HG03432 (cell line): ENCODE measurements around the gene GC.
"Not testable (repeated sequence)": the region's sequence is repeated elsewhere in the genome, so short reads cannot be mapped to it uniquely, and the experiment has no call there.

ENCODE experiments used
- ATAC-seq: cut with Tn5 transposase; IDR thresholded peaks from one replicate; pipeline ENCODE4 v1.9.1; 2021; ENCODE audit warnings: mild to moderate bottlenecking, moderate library complexity; ENCODE audit not compliant: unreplicated experiment

Gene GC

GRCh38 chr4:71769434-71769833 is 14.4 kb downstream of the GC start:
- no peak for ATAC-seq

DNA sequence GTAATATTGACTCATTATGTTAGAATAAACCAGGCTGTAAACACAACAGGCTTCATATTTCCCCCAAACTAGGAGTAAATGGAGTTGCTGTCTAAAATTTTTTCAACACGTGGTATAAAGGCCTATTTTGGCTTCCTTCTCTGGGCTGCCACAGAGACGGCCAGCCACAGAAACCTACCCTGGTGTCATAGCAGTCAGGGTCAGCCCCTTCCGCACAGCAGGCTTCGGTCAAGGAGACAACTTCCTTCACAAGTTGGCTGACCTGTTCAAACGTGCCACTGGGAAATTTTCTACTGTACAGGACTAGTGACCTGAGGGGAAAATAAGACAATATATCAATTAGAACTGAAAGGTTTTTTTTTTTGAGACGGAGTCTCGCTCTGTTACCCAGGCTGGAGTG is 15.8 kb downstream of the GC start:
- no peak for ATAC-seq

GRCh38 chr4:71765821-71766383 is 18.0 kb downstream of the GC start:
- no peak for ATAC-seq

GRCh38 chr4:71765350-71765749 is 18.5 kb downstream of the GC start:
- ATAC-seq, result no peak

GRCh38 chr4:71752383-71753042 is 31.4 kb downstream of the GC start:
- ATAC-seq, result peak; percentile 39

DNA sequence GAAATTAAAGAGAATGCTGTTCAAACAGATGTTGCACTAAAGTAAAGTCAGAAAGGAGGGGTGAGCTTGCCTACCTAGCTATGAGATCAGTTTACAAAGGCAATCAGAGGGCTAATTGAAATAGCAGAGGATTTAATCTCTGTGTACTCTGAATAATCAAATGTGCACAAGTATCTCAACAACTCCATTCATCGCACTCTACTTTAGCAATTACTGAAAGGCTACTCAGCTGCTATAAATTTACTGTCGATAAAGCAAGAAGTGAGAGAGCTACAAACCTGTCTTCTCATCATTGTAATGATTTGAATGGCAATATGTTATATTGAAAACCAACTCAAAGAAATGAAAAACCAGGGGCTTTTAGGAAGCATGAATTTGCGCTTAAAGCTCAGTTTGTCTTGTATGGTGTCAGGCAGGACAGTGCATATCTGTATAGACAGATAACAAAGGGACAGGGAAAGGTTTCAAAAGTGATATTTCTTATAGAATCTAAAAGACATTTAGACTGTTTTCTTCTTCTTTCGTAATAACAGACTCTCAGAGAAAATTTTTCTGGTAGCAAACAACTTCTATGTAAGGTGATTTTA is 34.8 kb downstream of the GC start:
- no peak for ATAC-seq

DNA sequence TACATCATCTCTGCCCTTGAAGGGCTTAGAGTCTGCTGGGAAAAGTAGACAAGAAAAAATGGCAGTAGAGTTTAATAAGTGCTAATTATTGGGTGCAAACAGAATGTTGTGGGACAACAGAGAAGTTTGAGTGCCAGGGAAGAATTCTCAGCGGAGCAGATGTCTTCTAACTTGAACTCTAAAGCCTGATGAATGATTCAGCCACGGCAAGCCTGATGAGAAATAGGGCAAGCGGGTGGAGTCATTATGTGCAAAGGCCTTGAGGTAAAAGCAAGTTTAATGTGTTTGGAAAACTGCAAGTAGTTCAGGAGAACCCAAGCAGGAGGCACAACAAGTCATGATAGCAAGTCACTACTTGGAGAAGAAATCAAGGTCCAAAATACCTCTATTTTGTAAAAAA is 37.5 kb downstream of the GC start:
- no peak for ATAC-seq

- not testable (repeated sequence) for ATAC-seq
Observed at GRCh38 chr4:71738782-71739181, 45.1 kb downstream of the GC start.

DNA sequence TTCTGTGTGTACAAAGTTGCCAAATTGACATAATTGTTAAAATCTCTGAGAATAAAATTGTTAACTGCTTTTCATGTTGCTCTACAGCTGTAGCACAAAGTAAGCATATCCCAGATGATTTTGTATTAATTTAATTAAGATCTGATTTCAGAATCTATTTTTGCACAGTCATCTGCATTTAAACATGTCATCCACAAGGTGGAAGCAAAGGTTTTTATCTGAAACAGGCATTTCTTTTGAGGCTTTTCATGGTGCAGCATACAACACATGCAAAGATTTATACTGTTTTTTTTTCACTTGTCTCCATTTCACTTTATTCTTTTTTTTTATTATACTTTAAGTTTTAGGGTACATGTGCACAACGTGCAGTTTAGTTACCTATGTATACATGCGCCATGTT is 51.2 kb downstream of the GC start:
- ATAC-seq, result no peak

GRCh38 chr4:71732066-71732465 is 51.8 kb downstream of the GC start:
- no peak for ATAC-seq

- no peak for ATAC-seq
Observed at GRCh38 chr4:71729856-71730255, 54.0 kb downstream of the GC start.

- ATAC-seq, result peak; percentile 64
Observed at GRCh38 chr4:71713611-71714203, 70.2 kb downstream of the GC start.

- no peak for ATAC-seq
Observed at GRCh38 chr4:71711985-71712348, 71.9 kb downstream of the GC start.

- ATAC-seq, result no peak
Observed at GRCh38 chr4:71711044-71711984, 72.6 kb downstream of the GC start.

DNA sequence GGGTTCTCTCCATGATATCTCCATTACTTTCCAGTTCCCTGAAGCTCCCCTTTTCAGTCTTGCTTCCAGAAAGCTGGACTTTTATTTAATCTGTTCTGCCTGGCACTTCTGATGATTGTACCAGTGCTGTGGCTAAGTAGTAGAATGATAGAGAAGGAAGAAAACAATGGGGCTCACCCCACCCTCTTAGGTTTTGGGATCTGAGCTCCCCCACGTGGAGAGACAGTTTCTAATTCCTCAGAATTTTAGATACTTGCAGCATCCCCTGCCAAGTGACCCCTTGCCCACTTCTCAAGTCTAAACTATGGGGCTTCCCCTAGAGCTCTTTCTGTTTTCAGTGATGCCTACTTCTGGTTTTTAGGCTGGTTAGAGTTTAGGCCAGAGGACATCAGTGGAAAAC is 73.9 kb downstream of the GC start:
- no peak for ATAC-seq

- no peak for ATAC-seq
Observed at GRCh38 chr4:71698141-71698540, 85.7 kb downstream of the GC start.

GRCh38 chr4:71697031-71697430 is 86.8 kb downstream of the GC start:
- ATAC-seq, result no peak

DNA sequence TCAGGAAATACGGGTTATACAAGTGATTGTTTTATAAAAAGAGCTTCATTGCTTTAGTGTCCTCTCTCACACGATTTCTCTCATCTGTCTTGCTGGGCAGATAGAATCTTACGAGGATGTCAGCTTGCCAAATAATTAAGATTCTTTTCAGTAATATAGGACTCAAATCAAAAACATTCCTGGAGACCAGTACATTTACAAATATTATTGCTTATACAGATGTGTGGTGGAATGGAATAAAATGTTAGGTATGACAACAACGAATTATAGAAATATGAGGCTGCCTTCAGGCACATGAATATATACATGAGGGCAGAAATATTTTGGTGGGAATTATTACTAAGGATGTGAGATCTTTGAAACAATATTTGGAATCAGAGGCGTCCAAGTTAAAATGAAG is 88.9 kb downstream of the GC start:
- no peak for ATAC-seq

- no peak for ATAC-seq
Observed at GRCh38 chr4:71692963-71693362, 90.9 kb downstream of the GC start.

DNA sequence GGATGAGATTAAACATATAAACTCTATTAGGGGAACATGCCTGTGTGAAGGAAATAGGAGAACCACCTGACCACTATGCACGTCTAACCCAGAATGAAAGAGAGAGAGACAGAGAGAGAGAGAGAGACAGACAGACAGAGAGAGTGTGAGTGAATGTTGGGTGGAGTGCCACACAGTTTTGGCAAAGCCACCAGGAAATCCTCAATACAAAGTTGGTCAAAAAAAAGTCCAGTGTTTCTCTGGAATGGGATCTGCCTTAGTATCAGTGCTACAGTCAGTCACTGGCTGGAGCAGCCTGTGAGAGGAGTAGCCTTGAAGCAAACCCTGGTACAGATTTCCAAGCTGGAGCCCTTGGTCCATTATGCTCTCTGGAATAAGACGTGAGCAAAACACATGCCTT is 91.7 kb downstream of the GC start:
- ATAC-seq, result no peak
